ENCODE measurements around the gene P2RX3.

The P2RX3 gene

GRCh38 chr11:57316017-57316416 lies 22.1 kb upstream of the P2RX3 start:
- H3K27ac Mint-ChIP-seq, result no peak overlapping the region
- ATAC-seq, result no peak
- H3K9me3 Mint-ChIP-seq, result no peaks in the 10 kb centered on the region
- no peak overlapping the region for H3K4me3 Mint-ChIP-seq
- H3K4me1 Mint-ChIP-seq, result peaks cover 9% of the 10 kb centered on the region
- no peaks in the 10 kb centered on the region for H3K36me3 Mint-ChIP-seq
- DNase-seq (ENCODE audit: low spot score in 2 of 2), result no peak

GRCh38 chr11:57318178-57318577 lies 20.0 kb upstream of the P2RX3 start:
- Mint-ChIP-seq H3K27ac (no peak overlapping the region), H3K4me1 (peaks cover 16% of the 10 kb centered on the region), H3K36me3 (no peaks in the 10 kb centered on the region), H3K4me3 (no peak overlapping the region), H3K9me3 (no peaks in the 10 kb centered on the region)
- no peak for ATAC-seq
- DNase-seq (ENCODE audit: low spot score in 2 of 2), result no peak

GRCh38 chr11:57320067-57320718 lies 18.0 kb upstream of the P2RX3 start:
- Mint-ChIP-seq H3K4me3 (no peak overlapping the region), H3K9me3 (no peaks in the 10 kb centered on the region), H3K27ac (no peak overlapping the region), H3K4me1 (peaks cover 28% of the 10 kb centered on the region), H3K36me3 (peaks cover 5% of the 10 kb centered on the region)
- ATAC-seq, result no peak
- DNase-seq (ENCODE audit: low spot score in 2 of 2), result no peak

- H3K9me3 Mint-ChIP-seq, result no peaks in the 10 kb centered on the region
- no peak for DNase-seq (ENCODE audit: low spot score in 2 of 2)
- no peak for ATAC-seq
- H3K27ac Mint-ChIP-seq, result no peak overlapping the region
- H3K4me1 Mint-ChIP-seq, result peaks cover 35% of the 10 kb centered on the region
- H3K36me3 Mint-ChIP-seq, result peaks cover 11% of the 10 kb centered on the region
- H3K4me3 Mint-ChIP-seq, result no peak overlapping the region
Measured at GRCh38 chr11:57320719-57321387, 17.3 kb upstream of the P2RX3 start.

- Mint-ChIP-seq H3K9me3 (no peaks in the 10 kb centered on the region), H3K4me3 (no peak overlapping the region), H3K4me1 (peaks cover 42% of the 10 kb centered on the region), H3K36me3 (peaks cover 19% of the 10 kb centered on the region), H3K27ac (no peak overlapping the region)
- ATAC-seq (no peak), DNase-seq (ENCODE audit: low spot score in 2 of 2) (no peak)
Measured at GRCh38 chr11:57321388-57322255, 16.5 kb upstream of the P2RX3 start.

GRCh38 chr11:57322256-57323166 lies 15.6 kb upstream of the P2RX3 start:
- no peak for ATAC-seq
- peaks cover 50% of the 10 kb centered on the region for H3K4me1 Mint-ChIP-seq
- H3K9me3 Mint-ChIP-seq, result no peaks in the 10 kb centered on the region
- peaks cover 28% of the 10 kb centered on the region for H3K36me3 Mint-ChIP-seq
- no peak for DNase-seq (ENCODE audit: low spot score in 2 of 2)
- H3K4me3 Mint-ChIP-seq, result peak overlapping the region; percentile 78
- no peak overlapping the region for H3K27ac Mint-ChIP-seq

- Mint-ChIP-seq H3K36me3 (peaks cover 36% of the 10 kb centered on the region), H3K9me3 (no peaks in the 10 kb centered on the region), H3K4me1 (peaks cover 53% of the 10 kb centered on the region), H3K27ac (peak overlapping the region; percentile 93), H3K4me3 (peak overlapping the region; percentile 78)
- ATAC-seq (no peak), DNase-seq (ENCODE audit: low spot score in 2 of 2) (no peak)
Measured at GRCh38 chr11:57323167-57323854, 14.8 kb upstream of the P2RX3 start.

GRCh38 chr11:57323855-57324153 lies 14.3 kb upstream of the P2RX3 start:
- Mint-ChIP-seq H3K9me3 (no peaks in the 10 kb centered on the region), H3K36me3 (peaks cover 41% of the 10 kb centered on the region), H3K27ac (peak overlapping the region; percentile 93), H3K4me1 (peaks cover 53% of the 10 kb centered on the region), H3K4me3 (peak overlapping the region; percentile 78)
- ATAC-seq, result no peak
- DNase-seq (ENCODE audit: low spot score in 2 of 2), result no peak

GRCh38 chr11:57324154-57324885 lies 13.8 kb upstream of the P2RX3 start:
- ATAC-seq (peak; percentile 7), DNase-seq (ENCODE audit: low spot score in 2 of 2) (no peak)
- Mint-ChIP-seq H3K27ac (peak overlapping the region; percentile 93), H3K4me3 (peak overlapping the region; percentile 78), H3K36me3 (peaks cover 46% of the 10 kb centered on the region), H3K9me3 (no peaks in the 10 kb centered on the region), H3K4me1 (peaks cover 53% of the 10 kb centered on the region)

- Mint-ChIP-seq H3K36me3 (peaks cover 54% of the 10 kb centered on the region), H3K9me3 (no peaks in the 10 kb centered on the region), H3K4me1 (peaks cover 61% of the 10 kb centered on the region), H3K4me3 (peak within 1 kb of the TSS; percentile 78), H3K27ac (peak within 1 kb of the TSS; percentile 93)
- ATAC-seq, result peak; percentile 92
- peak; percentile 78 to 94 for DNase-seq (ENCODE audit: low spot score in 2 of 2)
Measured at GRCh38 chr11:57324886-57325734, 13.0 kb upstream of the P2RX3 start, which contains the start of gene TNKS1BP1. TNKS1BP1 (minus strand) TSS chr11:57324952; CDS start chr11:57321885, 3,067 bp downstream.

- H3K36me3 Mint-ChIP-seq, result peaks cover 60% of the 10 kb centered on the region
- ATAC-seq, result no peak
- peaks cover 67% of the 10 kb centered on the region for H3K4me1 Mint-ChIP-seq
- H3K9me3 Mint-ChIP-seq, result no peaks in the 10 kb centered on the region
- no peak for DNase-seq (ENCODE audit: low spot score in 2 of 2)
- peak overlapping the region; percentile 78 for H3K4me3 Mint-ChIP-seq
- H3K27ac Mint-ChIP-seq, result peak overlapping the region; percentile 93
Measured at GRCh38 chr11:57325735-57326048, 12.5 kb upstream of the P2RX3 start.

GRCh38 chr11:57327721-57328120 lies 10.4 kb upstream of the P2RX3 start:
- ATAC-seq (no peak), DNase-seq (ENCODE audit: low spot score in 2 of 2) (no peak)
- no peaks in the 10 kb centered on the region for H3K9me3 Mint-ChIP-seq
- peaks cover 80% of the 10 kb centered on the region for H3K36me3 Mint-ChIP-seq
- H3K27ac Mint-ChIP-seq, result no peak overlapping the region
- H3K4me3 Mint-ChIP-seq, result no peak overlapping the region
- peaks cover 62% of the 10 kb centered on the region for H3K4me1 Mint-ChIP-seq

- H3K36me3 Mint-ChIP-seq, result peaks cover 98% of the 10 kb centered on the region
- H3K4me1 Mint-ChIP-seq, result peaks cover 70% of the 10 kb centered on the region
- peak overlapping the region; percentile 13 for H3K4me3 Mint-ChIP-seq
- H3K27ac Mint-ChIP-seq, result peak overlapping the region; percentile 89
- ATAC-seq, result peak; percentile 64
- H3K9me3 Mint-ChIP-seq, result no peaks in the 10 kb centered on the region
- no peak for DNase-seq (ENCODE audit: low spot score in 2 of 2)
Measured at GRCh38 chr11:57330029-57330428, 8.1 kb upstream of the P2RX3 start.

Data from stimulated activated effector memory CD8-positive, alpha-beta T cell treated with anti-CD3 and anti-CD28 coated beads, Interleukin-12 subunit alpha, Interleukin-12 subunit beta, amount 100 ng/mL, for 72 hours (primary cell).